Heart right ventricle (tissue), 16 donors: ENCODE data around the gene UNC5B. TPM values are rescaled to one million over a fixed set of nuclear protein-coding genes. Genes with fewer than 3 reads are reported as not detected.

Source experiments
- ATAC-seq, 8 donors: fragments of 200-7000 bp; cut with Tn5 transposase; one replicate each; pipeline ENCODE4 v1.9.1; 2020; ENCODE audit warnings: mild to moderate bottlenecking in 8 of 8, moderate library complexity in 8 of 8, moderate number of reproducible peaks in 1 of 8
- DNase-seq, 2 donors: peaks; one replicate each; pipeline ENCODE4 v3.0.0-alpha.2; 2020
- H3K27ac ChIP-seq, 10 donors: fragments of 200-600 bp; sonication (generic) in 2 of 10; one replicate each; pipeline versions ENCODE4 v1.5.0 to v1.8.0; 2020 to 2022; ENCODE audit warnings: mild to moderate bottlenecking in 3 of 10
- H3K27me3 ChIP-seq, 7 donors: fragments of 200-600 bp; one replicate each; pipeline ENCODE4 v1.8.0; 2021 to 2022; ENCODE audit warnings: mild to moderate bottlenecking in 2 of 7
- H3K36me3 ChIP-seq, 9 donors: fragments of 200-600 bp; sonication (generic) in 1 of 9; one replicate each; pipeline versions ENCODE4 v1.5.0 to v1.8.0; 2020 to 2022; ENCODE audit warnings: mild to moderate bottlenecking in 2 of 9
- H3K4me1 ChIP-seq, 9 donors: fragments of 200-600 bp; sonication (generic) in 1 of 9; one replicate each; pipeline versions ENCODE4 v1.5.0 to v1.8.0; 2020 to 2022; ENCODE audit warnings: mild to moderate bottlenecking in 4 of 9
- H3K4me3 ChIP-seq, 10 donors: fragments of 200-600 bp; sonication (generic) in 2 of 10; one replicate each; pipeline versions ENCODE4 v1.5.0 to v1.8.0; 2020 to 2022; ENCODE audit warnings: mild to moderate bottlenecking in 7 of 10, moderate library complexity in 2 of 10
- H3K9me3 ChIP-seq, 11 donors: fragments of 200-600 bp in 10 of 11; sonication (generic) in 2 of 11; one replicate each; pipeline versions ENCODE4 v1.5.0 to v1.8.0; 2013 to 2022; ENCODE audit warnings: mild to moderate bottlenecking in 2 of 11, control low read depth in 1 of 11, moderate library complexity in 1 of 11
- WGBS, 2 donors: extraction: QIAGEN DNeasy Blood & Tissue Kit; methylation state at CpG; one replicate each; pipeline ENCODE4 v1.1.7; 2013; ENCODE audit warnings: inconsistent platforms in 1 of 2; 5-methylcytosine and 5-hydroxymethylcytosine counted together
- intact Hi-C, 10 donors: fragments of 100-400 bp; cut with DNase I; formaldehyde crosslinking; loops; one replicate each; pipeline versions ENCODE4 v1.11.1 to v1.14.2; 2022
- polyA plus RNA-seq, 2 donors: library from polyadenylated mRNA; stranded (reverse); fragments of 200-250 nt; gene quantifications; one replicate each; pipeline ENCODE4 v1.2.3, GENCODE V29; 2013
- total RNA-seq, 10 donors: library from RNA; stranded (reverse); fragmentation: NEBNext Ultra II Directional in 3 of 10; extraction: Animal tissue kit (Norgen Biotek cat#: 25700) in 3 of 10; gene quantifications; one replicate each; pipeline versions ENCODE4 v1.2.1 to v1.2.4, GENCODE V29; 2021 to 2023
- TF ChIP-seq, protein P1 (sequence below), 9 donors: fragments of 200-600 bp; sonication (generic) in 2 of 9; IDR thresholded peaks; one replicate each; pipeline versions ENCODE4 v1.5.0 to v1.8.0; 2021 to 2022; ENCODE audit warnings: antibody characterized with exemption in 9 of 9, mild to moderate bottlenecking in 5 of 9, moderate library complexity in 1 of 9
- donor health status: Arrhythmogenic right ventricular cardiomyopathy.
- donor health status: ischemic (EF 13 %, LVEDD 7.1; RV severe dilation, severe dysfunction).
- donor health status: healthy with polysubstance abuse.
- donor health status: DM: no; HTN: yes; CAD: no.
- donor health status: DM: no; HTN: no; CAD: no.
- donor health status: ischemic (EF 25% LVEDD 6.9; RV normal size, moderate dysfunction).
- donor health status: ischemic (EF 25% LVEDD 5.7; RV mildly dilated, moderate dysfunction).
- donor health status: healthy.
- donor health status: DM: yes; HTN: yes; CAD: no.
- donor health status: Ischemic cardiomyopathy.
- donor health status: ischemic (EF 35%, LVEDD 5.7; RV mildly dilated, moderate dysfunction).
- donor health status: nonischemic (EF 11% LVEDD 7.7; RV severe dilation, severe dysfunction).
- donor health status: DM: yes; HTN: yes; CAD: no.
- donor health status: PGD.
- donor health status: ischemic (EF 29% LVEDD 5.4; RV normal size, mild dysfunction).
- donor health status: nonischemic (EF 23%, LVEDD 6.1; RV moderate dilation, normal function).

The UNC5B gene
- total and polyA plus RNA-seq, 12 donors = 3.3 to 20.6 (median 12.1) TPM

DNA sequence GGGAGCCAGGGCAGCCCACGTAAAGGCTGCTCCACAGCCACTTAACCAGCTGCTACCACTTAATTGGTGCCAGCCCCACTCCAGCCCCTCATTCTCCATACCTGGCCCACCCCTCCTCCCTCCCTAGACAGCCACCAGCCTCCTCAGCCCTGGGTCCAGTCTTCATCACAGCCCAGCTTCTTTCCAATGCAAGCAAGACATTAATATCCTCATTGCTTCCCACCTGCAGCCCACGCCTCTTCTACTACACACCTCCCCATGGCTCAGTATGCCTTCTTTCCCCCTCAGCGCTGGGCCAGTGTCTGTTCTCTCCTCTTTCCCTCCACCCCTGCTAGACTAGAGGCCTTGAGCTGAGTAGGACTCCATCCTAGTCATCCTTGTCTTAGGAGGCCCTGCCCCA, 33.5 kb upstream of the UNC5B start:
- ATAC-seq (no peak), DNase-seq (no peak)
- Histone ChIP-seq H3K27me3 (peaks cover 0 to 10% (median 0%) of the 10 kb centered on the region in 7 donors), H3K4me1 (no peaks in the 10 kb centered on the region), H3K27ac (no peak overlapping the region), H3K9me3 (no peaks in the 10 kb centered on the region), H3K4me3 (no peak overlapping the region), H3K36me3 (no peaks in the 10 kb centered on the region)
- WGBS, 2 donors = 87 to 98% methylated on average over 3 of the region's 3 CpGs
- intact Hi-C loops = no loop called here
- TF ChIP-seq, protein P1, sequence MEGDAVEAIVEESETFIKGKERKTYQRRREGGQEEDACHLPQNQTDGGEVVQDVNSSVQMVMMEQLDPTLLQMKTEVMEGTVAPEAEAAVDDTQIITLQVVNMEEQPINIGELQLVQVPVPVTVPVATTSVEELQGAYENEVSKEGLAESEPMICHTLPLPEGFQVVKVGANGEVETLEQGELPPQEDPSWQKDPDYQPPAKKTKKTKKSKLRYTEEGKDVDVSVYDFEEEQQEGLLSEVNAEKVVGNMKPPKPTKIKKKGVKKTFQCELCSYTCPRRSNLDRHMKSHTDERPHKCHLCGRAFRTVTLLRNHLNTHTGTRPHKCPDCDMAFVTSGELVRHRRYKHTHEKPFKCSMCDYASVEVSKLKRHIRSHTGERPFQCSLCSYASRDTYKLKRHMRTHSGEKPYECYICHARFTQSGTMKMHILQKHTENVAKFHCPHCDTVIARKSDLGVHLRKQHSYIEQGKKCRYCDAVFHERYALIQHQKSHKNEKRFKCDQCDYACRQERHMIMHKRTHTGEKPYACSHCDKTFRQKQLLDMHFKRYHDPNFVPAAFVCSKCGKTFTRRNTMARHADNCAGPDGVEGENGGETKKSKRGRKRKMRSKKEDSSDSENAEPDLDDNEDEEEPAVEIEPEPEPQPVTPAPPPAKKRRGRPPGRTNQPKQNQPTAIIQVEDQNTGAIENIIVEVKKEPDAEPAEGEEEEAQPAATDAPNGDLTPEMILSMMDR (IDR thresholded peaks at IDR 0.05) = no peak

DNA sequence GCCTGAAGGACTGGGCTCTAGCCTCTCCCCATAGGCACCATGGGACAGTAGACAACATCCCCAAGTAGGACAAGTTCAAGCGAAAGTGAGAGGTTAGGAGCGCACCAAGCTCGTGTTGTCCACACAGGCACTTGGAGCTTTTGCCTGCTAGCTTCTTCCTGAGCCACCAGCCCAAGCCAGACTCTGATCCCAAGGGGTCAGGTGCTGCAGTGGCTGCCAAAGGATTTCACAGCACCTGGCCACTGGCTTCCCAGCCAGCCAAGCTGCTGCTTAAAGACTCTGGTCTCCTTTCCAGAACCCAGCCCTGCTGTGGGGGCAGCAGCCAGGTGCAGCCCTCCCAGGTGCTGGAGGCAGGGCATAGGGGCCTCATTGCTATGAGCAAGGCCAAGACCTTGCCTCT, 33.0 kb upstream of the UNC5B start:
- TF ChIP-seq, protein P1 (IDR thresholded peaks at IDR 0.05) = no peak
- intact Hi-C loops = no loop called here
- no peak overlapping the region for H3K4me3 ChIP-seq
- H3K27ac ChIP-seq = no peak overlapping the region
- 93 to 98% methylated on average over 3 of the region's 3 CpGs for WGBS, 2 donors
- no peaks in the 10 kb centered on the region for H3K9me3 ChIP-seq
- no peaks in the 10 kb centered on the region for H3K4me1 ChIP-seq
- DNase-seq = no peak
- ATAC-seq = no peak
- H3K36me3 ChIP-seq = no peaks in the 10 kb centered on the region
- peaks cover 0 to 9% (median 0%) of the 10 kb centered on the region in 7 donors for H3K27me3 ChIP-seq

DNA sequence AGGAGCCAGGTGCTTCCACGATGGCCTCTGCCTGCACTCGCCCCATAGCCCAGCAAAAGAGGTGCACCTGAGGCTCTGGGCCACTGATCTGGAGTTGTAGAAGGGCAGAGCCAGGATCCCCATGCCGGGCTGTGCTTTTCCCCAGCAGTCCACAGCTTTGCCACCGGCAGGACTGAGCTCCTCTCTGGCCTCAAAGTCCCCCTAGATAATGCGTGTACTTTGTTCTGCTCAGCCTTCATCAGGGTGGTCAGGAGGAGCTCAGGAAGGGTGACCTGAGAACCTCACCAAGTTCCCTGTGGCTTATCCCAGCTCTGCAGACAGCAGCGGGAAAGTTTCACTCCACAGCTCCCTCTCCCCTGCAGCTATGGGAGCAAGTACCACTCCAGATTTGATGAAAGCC, 27.9 kb upstream of the UNC5B start:
- peaks cover 0 to 20% (median 9%) of the 10 kb centered on the region in 9 donors for H3K4me1 ChIP-seq
- peaks cover 0 to 5% (median 0%) of the 10 kb centered on the region in 7 donors for H3K27me3 ChIP-seq
- ATAC-seq = no peak

DNA sequence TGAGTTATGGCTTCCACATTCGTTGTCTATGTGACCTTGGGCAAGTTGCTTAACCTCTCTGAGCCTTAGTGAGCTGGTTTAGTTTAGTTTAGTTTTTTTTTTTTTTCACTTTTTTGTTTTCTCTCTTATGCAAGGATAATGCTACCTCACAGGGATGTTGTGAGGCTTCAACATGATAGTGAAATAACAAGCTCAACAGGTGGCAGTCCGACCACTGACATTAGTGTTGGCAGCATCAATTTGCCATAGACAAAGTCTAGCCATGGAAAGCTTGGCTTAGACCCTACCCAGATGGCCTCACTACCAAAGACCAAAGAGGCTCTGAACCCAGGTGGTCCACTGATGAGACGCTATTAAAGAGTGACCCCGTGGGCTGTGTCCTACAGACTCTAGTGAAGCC, 27.2 kb upstream of the UNC5B start:
- no peak for ATAC-seq
- Histone ChIP-seq H3K27ac (no peak overlapping the region), H3K27me3 (peaks cover 0 to 9% (median 0%) of the 10 kb centered on the region in 7 donors), H3K9me3 (no peaks in the 10 kb centered on the region), H3K4me1 (peaks cover 0 to 20% (median 9%) of the 10 kb centered on the region in 9 donors), H3K36me3 (no peaks in the 10 kb centered on the region), H3K4me3 (no peak overlapping the region)
- DNase-seq = no peak
- 83 to 91% methylated on average over 4 of the region's 4 CpGs for WGBS, 2 donors
- intact Hi-C loops = loop anchor here in 2 of 10 donors (10.0 kb wide), 1 partner anchor 110 kb away; no protein-coding TSS in a partner anchor
- TF ChIP-seq, protein P1 (IDR thresholded peaks at IDR 0.05) = no peak

More for the DNA sequence above, 27.9 kb upstream of the UNC5B start:
- Histone ChIP-seq H3K4me3 (no peak overlapping the region), H3K27ac (no peak overlapping the region), H3K9me3 (no peaks in the 10 kb centered on the region), H3K36me3 (no peaks in the 10 kb centered on the region)
- WGBS, 2 donors = 48 to 64% methylated on average over 6 of the region's 6 CpGs
- intact Hi-C loops = loop anchor here in 2 of 10 donors (10.0 kb wide), 1 partner anchor 110 kb away; no protein-coding TSS in a partner anchor
- TF ChIP-seq, protein P1 (IDR thresholded peaks at IDR 0.05) = no peak
- no peak for DNase-seq
